ENCODE data around the gene QSOX1.

GRCh38 chr1:180158149-180159147 is 3.8 kb downstream of the QSOX1 start:
- TF ChIP-seq CTCF (IDR thresholded peaks at IDR 0.05) (no peak), POLR2A (IDR thresholded peaks at IDR 0.05) (no peak)

All from Peyer's patch (tissue), 4 donors.